ENCODE data around the gene POLR2L.

Gene POLR2L

GRCh38 chr11:811446-812245 lies 30.7 kb downstream of the POLR2L start:
- TF ChIP-seq ZC3H10 (CRISPR knock-in tag; IDR thresholded peaks at IDR 0.05) (no peak), CSDC2 (CRISPR knock-in tag; IDR thresholded peaks at IDR 0.05) (no peak), CREB5 (CRISPR knock-in tag; IDR thresholded peaks at IDR 0.05; ENCODE audit: low read depth) (no peak), OSR1 (CRISPR knock-in tag; IDR thresholded peaks at IDR 0.05) (no peak), POU6F1 (CRISPR knock-in tag; IDR thresholded peaks at IDR 0.05; ENCODE audit: borderline replicate concordance, low read depth) (no peak), BACH2 (CRISPR knock-in tag; IDR thresholded peaks at IDR 0.05; ENCODE audit: borderline replicate concordance) (no peak), ZNF70 (CRISPR knock-in tag; IDR thresholded peaks at IDR 0.05) (no peak), ARNTL (CRISPR knock-in tag; IDR thresholded peaks at IDR 0.05; ENCODE audit: borderline replicate concordance, low read depth) (no peak), TSHZ2 (CRISPR knock-in tag; IDR thresholded peaks at IDR 0.05) (no peak), ISL1 (CRISPR knock-in tag; IDR thresholded peaks at IDR 0.05) (no peak), SNAI2 (CRISPR knock-in tag; IDR thresholded peaks at IDR 0.05) (no peak), PPARA (CRISPR knock-in tag; IDR thresholded peaks at IDR 0.05; ENCODE audit: borderline replicate concordance) (no peak), ESRRG (CRISPR knock-in tag; IDR thresholded peaks at IDR 0.05) (no peak), TCF4 (CRISPR knock-in tag; IDR thresholded peaks at IDR 0.05; ENCODE audit: borderline replicate concordance) (no peak), TOX (CRISPR knock-in tag; IDR thresholded peaks at IDR 0.05; ENCODE audit: borderline replicate concordance) (no peak), PATZ1 (CRISPR knock-in tag; IDR thresholded peaks at IDR 0.05; ENCODE audit: borderline replicate concordance) (no peak), ZNF8 (CRISPR knock-in tag; IDR thresholded peaks at IDR 0.05) (no peak), ZFP30 (CRISPR knock-in tag; IDR thresholded peaks at IDR 0.05) (no peak)
- no peak for ATAC-seq

GRCh38 chr11:810040-810567 lies 32.2 kb downstream of the POLR2L start:
- peak; percentile 1 for ATAC-seq
- no peak for TF ChIP-seq RARB (CRISPR knock-in tag; IDR thresholded peaks at IDR 0.05)
- no peak for TF ChIP-seq ZFP3 (CRISPR knock-in tag; IDR thresholded peaks at IDR 0.05)
- no peak for TF ChIP-seq SNAI2 (CRISPR knock-in tag; IDR thresholded peaks at IDR 0.05)
- no peak for TF ChIP-seq POU6F1 (CRISPR knock-in tag; IDR thresholded peaks at IDR 0.05; ENCODE audit: borderline replicate concordance, low read depth)
- no peak for TF ChIP-seq ZNF70 (CRISPR knock-in tag; IDR thresholded peaks at IDR 0.05)
- TF ChIP-seq CSRNP3 (CRISPR knock-in tag; IDR thresholded peaks at IDR 0.05), result no peak
- no peak for TF ChIP-seq CSDC2 (CRISPR knock-in tag; IDR thresholded peaks at IDR 0.05)
- TF ChIP-seq PATZ1 (CRISPR knock-in tag; IDR thresholded peaks at IDR 0.05; ENCODE audit: borderline replicate concordance), result no peak
- TF ChIP-seq CREB5 (CRISPR knock-in tag; IDR thresholded peaks at IDR 0.05; ENCODE audit: low read depth), result no peak
- no peak for TF ChIP-seq ESRRG (CRISPR knock-in tag; IDR thresholded peaks at IDR 0.05)
- no peak for TF ChIP-seq ARNTL (CRISPR knock-in tag; IDR thresholded peaks at IDR 0.05; ENCODE audit: borderline replicate concordance, low read depth)
- no peak for TF ChIP-seq ZFP30 (CRISPR knock-in tag; IDR thresholded peaks at IDR 0.05)

All from SK-N-SH treated with all-trans-retinoic acid at 6 μM for 48 hours (cell line).